PC-3 (cell line): ENCODE data around the gene LAMTOR2. TPM values are rescaled to one million over a fixed set of nuclear protein-coding genes. Genes with fewer than 3 reads are reported as not detected.

ENCODE experiments used
- ATAC-seq: fragments of 200-7000 bp; cut with Tn5 transposase; 2 replicates; pipeline ENCODE4 v1.9.1; 2020; ENCODE audit warnings: mild to moderate bottlenecking, moderate library complexity
- BruUV-seq: library from RNA; stranded (reverse); fragments of 400-500 nt; replicated peaks from 2 replicates; lab custom pipeline; 2021; lab: Mats Ljungman, UMichigan
- CTCF ChIA-PET: fragments of 300-600 bp; sonication (Branson Sonifier 250); formaldehyde crosslinking; loops from one replicate; lab custom pipeline; 2022; ENCODE audit warnings: antibody characterized with exemption; lab: Charles Lee
- POLR2A ChIA-PET: fragments of 300-600 bp; sonication (Branson Sonifier 250); formaldehyde crosslinking; loops from one replicate; lab custom pipeline; 2022; ENCODE audit warnings: antibody characterized with exemption; ENCODE audit not compliant: unreplicated experiment; lab: Charles Lee
- DNase-seq: peaks from one replicate; pipeline ENCODE4 v3.0.0-alpha.2; 2015
- H2AFZ ChIP-seq: fragments of 300-600 bp; sonication (generic); 2 replicates; pipeline ENCODE4 v1.6.0; 2016; ENCODE audit warnings: antibody characterized with exemption, low read length
- H3F3A ChIP-seq: fragments of 300-600 bp; sonication (generic); one replicate; pipeline ENCODE4 v1.6.0; 2017; ENCODE audit warnings: antibody characterized with exemption, low read length, control low read depth, mild to moderate bottlenecking; ENCODE audit not compliant: unreplicated experiment
- H3K27ac ChIP-seq: fragments of 300-600 bp; sonication (generic); 2 replicates; pipeline ENCODE4 v1.5.1; 2016; ENCODE audit warnings: mild to moderate bottlenecking, low read length
- H3K27me3 ChIP-seq: fragments of 300-600 bp; sonication (generic); 2 replicates; pipeline ENCODE4 v1.6.1; 2016; ENCODE audit warnings: low read length, mixed read lengths
- H3K36me3 ChIP-seq: fragments of 300-600 bp; sonication (generic); 2 replicates; pipeline ENCODE4 v1.6.1; 2016; ENCODE audit warnings: low read depth, mixed run types, low read length, mixed read lengths
- H3K4me1 ChIP-seq: fragments of 300-600 bp; sonication (generic); 2 replicates; pipeline ENCODE4 v1.5.1; 2016; ENCODE audit warnings: low read length; ENCODE audit not compliant: insufficient read depth
- H3K4me2 ChIP-seq: fragments of 300-600 bp; sonication (generic); 2 replicates; pipeline ENCODE4 v1.6.0; 2016; ENCODE audit warnings: low read length
- H3K4me3 ChIP-seq: fragments of 300-600 bp; sonication (generic); 2 replicates; pipeline ENCODE4 v1.5.1; 2016; ENCODE audit warnings: mild to moderate bottlenecking, low read length, mixed read lengths
- H3K79me2 ChIP-seq: fragments of 300-600 bp; sonication (generic); 2 replicates; pipeline ENCODE4 v1.6.1; 2017; ENCODE audit warnings: low read length, mixed read lengths
- H3K9ac ChIP-seq: fragments of 300-600 bp; sonication (generic); 2 replicates; pipeline ENCODE4 v1.6.0; 2016; ENCODE audit warnings: mild to moderate bottlenecking, low read length
- H3K9me2 ChIP-seq: fragments of 300-600 bp; sonication (generic); replicated peaks from 2 replicates; pipeline ENCODE4 v1.6.1; 2016; ENCODE audit warnings: mixed run types, low read length, mixed read lengths
- H3K9me3 ChIP-seq: fragments of 300-600 bp; sonication (generic); 2 replicates; pipeline ENCODE4 v1.6.1; 2016; ENCODE audit warnings: low read length, mixed read lengths
- H4K20me1 ChIP-seq: fragments of 300-600 bp; sonication (generic); 2 replicates; pipeline ENCODE4 v1.6.1; 2016; ENCODE audit warnings: low read length, mixed read lengths
- EZH2 ChIP-seq: fragments of 300-600 bp; sonication (generic); IDR thresholded peaks from one replicate; pipeline ENCODE4 v1.6.1; 2017; ENCODE audit warnings: antibody characterized with exemption, mild to moderate bottlenecking, low read length; ENCODE audit not compliant: unreplicated experiment
- EZH2phosphoT487 ChIP-seq: fragments of 300-600 bp; sonication (generic); IDR thresholded peaks from 2 replicates; pipeline ENCODE4 v1.6.1; 2018; ENCODE audit warnings: mild to moderate bottlenecking, antibody characterized with exemption, low read length, borderline replicate concordance
- intact Hi-C: fragments of 100-400 bp; cut with micrococcal nuclease; formaldehyde crosslinking; loops from 2 replicates; pipeline ENCODE4 v1.9.0; 2023
- total RNA-seq: library from RNA; depleted of rRNA; stranded (reverse); fragments of >200 nt; gene quantifications from 2 replicates; pipeline ENCODE4 v1.2.3, GENCODE V29; 2014
- TF ChIP-seq, protein P1 (sequence below): fragments of 300-600 bp; sonication (generic); conservative IDR thresholded peaks from 2 replicates; pipeline ENCODE4 v1.5.1; 2017; ENCODE audit warnings: antibody characterized with exemption, low read depth, mild to moderate bottlenecking, low read length

LAMTOR2 gene
- total RNA-seq, 1 experiment from 2014 or later, result 130 TPM

DNA sequence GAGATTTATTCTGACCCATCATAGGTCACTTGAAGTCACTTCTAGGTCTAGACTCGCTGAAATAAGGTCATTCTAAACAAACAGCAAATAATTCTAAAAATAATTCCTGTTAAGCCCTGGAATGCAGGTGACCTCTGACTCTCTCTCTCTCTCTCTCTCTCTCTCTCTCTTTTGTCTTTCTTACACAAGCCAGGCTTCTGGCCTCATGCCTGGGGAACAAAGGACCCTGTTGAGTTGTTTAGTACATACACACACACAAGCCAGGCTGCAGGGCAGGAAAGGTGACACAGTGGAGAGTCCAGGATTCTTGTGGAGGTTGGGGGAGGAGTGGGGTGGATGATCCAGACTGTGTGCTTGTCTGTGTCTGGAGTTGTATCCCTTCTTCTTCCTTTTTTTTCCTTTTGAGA, 31.7 kb downstream of the LAMTOR2 start:
- ChIA-PET POLR2A (no interaction called here), CTCF (no interaction called here)
- H4K20me1 ChIP-seq, result no peaks in the 10 kb centered on the region
- H3K4me2 ChIP-seq, result no peak overlapping the region
- no peak overlapping the region for H3K4me3 ChIP-seq
- peaks cover 9% of the 10 kb centered on the region for H3K79me2 ChIP-seq
- no peaks in the 10 kb centered on the region for H3K36me3 ChIP-seq
- H3K4me1 ChIP-seq, result peaks cover 16% of the 10 kb centered on the region
- H3K9ac ChIP-seq, result no peak overlapping the region
- intact Hi-C loops, result no loop called here
- DNase-seq (peak; percentile 60), ATAC-seq (no peak)
- no peaks in the 10 kb centered on the region for H3K9me2 ChIP-seq
- H3F3A ChIP-seq, result no peaks in the 10 kb centered on the region
- H3K27me3 ChIP-seq, result no peaks in the 10 kb centered on the region
- BruUV-seq, result no TSS peak
- TF ChIP-seq EZH2phosphoT487 (no peak), EZH2 (no peak)
- TF ChIP-seq, protein P1, sequence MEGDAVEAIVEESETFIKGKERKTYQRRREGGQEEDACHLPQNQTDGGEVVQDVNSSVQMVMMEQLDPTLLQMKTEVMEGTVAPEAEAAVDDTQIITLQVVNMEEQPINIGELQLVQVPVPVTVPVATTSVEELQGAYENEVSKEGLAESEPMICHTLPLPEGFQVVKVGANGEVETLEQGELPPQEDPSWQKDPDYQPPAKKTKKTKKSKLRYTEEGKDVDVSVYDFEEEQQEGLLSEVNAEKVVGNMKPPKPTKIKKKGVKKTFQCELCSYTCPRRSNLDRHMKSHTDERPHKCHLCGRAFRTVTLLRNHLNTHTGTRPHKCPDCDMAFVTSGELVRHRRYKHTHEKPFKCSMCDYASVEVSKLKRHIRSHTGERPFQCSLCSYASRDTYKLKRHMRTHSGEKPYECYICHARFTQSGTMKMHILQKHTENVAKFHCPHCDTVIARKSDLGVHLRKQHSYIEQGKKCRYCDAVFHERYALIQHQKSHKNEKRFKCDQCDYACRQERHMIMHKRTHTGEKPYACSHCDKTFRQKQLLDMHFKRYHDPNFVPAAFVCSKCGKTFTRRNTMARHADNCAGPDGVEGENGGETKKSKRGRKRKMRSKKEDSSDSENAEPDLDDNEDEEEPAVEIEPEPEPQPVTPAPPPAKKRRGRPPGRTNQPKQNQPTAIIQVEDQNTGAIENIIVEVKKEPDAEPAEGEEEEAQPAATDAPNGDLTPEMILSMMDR, result no peak
- no peak overlapping the region for H3K27ac ChIP-seq
- H3K9me3 ChIP-seq, result no peaks in the 10 kb centered on the region
- H2AFZ ChIP-seq, result no peak overlapping the region

DNA sequence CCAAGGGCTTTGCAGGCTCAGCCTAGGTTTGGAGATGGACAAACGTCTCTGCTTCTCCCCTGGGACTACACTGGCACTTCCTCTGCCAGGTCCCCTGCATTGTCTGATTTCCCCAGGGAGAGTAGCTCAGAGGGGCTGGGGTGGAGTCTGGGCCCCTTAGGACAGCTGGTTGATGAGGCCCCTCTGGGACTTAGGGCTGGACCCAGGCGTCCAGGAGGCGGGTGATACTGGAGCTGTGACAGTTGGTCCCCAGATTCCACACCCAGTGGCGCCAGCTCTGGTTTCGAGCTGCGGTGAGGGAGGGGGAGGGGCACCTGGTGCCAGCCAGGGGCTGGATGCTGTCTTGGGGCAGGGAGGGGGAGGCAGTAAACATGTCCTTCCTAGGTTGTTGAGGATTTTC, 35.1 kb downstream of the LAMTOR2 start:
- H3K9me2 ChIP-seq, result no peaks in the 10 kb centered on the region
- H3K4me3 ChIP-seq, result no peak overlapping the region
- no peaks in the 10 kb centered on the region for H3K79me2 ChIP-seq
- no peak overlapping the region for H2AFZ ChIP-seq
- H3K9me3 ChIP-seq, result no peaks in the 10 kb centered on the region
- H3K4me1 ChIP-seq, result peaks cover 11% of the 10 kb centered on the region
- no peaks in the 10 kb centered on the region for H3F3A ChIP-seq
- ATAC-seq, result no peak
- no peak for DNase-seq
- H3K9ac ChIP-seq, result no peak overlapping the region
- no peak overlapping the region for H3K27ac ChIP-seq
- H4K20me1 ChIP-seq, result no peaks in the 10 kb centered on the region
- H3K27me3 ChIP-seq, result no peaks in the 10 kb centered on the region
- ChIA-PET CTCF (interaction anchor here (1.7 kb wide), 1 partner anchor 135 kb away, joined by 9 read pairs; no protein-coding TSS in a partner anchor), POLR2A (interaction anchor here (0.6 kb wide), 1 partner anchor 279 kb away, joined by 9 read pairs; no protein-coding TSS in a partner anchor)
- BruUV-seq, result no TSS peak
- no peak overlapping the region for H3K4me2 ChIP-seq
- intact Hi-C loops, result loop anchor here (1.0 kb wide), 3 partner anchors 41 to 136 kb away; no protein-coding TSS in a partner anchor
- TF ChIP-seq, protein P1, result no peak
- no peak for TF ChIP-seq EZH2
- TF ChIP-seq EZH2phosphoT487, result no peak
- H3K36me3 ChIP-seq, result no peaks in the 10 kb centered on the region

DNA sequence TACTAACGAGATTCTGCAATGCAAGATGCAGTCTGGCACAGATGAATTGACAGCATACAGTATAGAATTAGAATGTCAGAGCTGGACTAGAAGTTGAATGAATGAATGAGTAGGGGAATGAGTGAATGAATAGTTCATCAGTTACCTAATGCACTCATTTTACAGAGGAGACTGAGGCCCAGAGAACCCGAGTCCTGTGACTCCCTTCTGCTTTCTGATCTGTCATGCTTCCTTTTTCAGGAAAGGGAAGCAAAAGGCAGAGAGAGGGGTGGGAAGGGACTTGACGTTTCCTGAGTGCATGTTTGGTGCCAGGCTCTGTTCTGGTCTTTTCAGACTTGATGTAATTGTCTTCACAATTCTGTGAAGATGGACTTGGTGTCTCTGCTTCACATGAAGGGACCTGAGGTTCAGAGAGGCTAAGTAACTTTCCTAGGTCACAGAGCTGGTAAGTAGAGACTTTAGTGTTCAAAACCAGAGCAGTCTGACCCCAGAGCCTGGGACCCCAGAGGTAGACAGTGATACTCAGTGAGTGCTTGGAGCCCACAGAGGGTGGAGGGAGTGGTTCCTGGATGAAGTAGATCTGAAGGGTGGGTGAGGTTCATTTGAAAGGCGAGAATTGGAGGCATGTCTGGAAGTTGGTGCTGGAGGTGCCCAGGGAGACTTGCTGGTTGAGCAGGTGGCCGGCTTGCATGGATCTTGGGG, 35.7 kb downstream of the LAMTOR2 start:
- CTCF ChIA-PET, result interaction anchor here (1.1 to 1.7 kb wide), 2 partner anchors 56 to 135 kb away, joined by 5 to 9 read pairs; no protein-coding TSS in a partner anchor

More for the DNA sequence above, 35.7 kb downstream of the LAMTOR2 start:
- Histone ChIP-seq H3K9me3 (no peaks in the 10 kb centered on the region), H3K4me2 (no peak overlapping the region), H3K36me3 (no peaks in the 10 kb centered on the region), H3K4me1 (peaks cover 15% of the 10 kb centered on the region), H3K9me2 (no peaks in the 10 kb centered on the region), H3K27me3 (no peaks in the 10 kb centered on the region), H3K9ac (no peak overlapping the region), H2AFZ (no peak overlapping the region), H3K79me2 (no peaks in the 10 kb centered on the region), H4K20me1 (no peaks in the 10 kb centered on the region), H3K27ac (no peak overlapping the region), H3F3A (no peaks in the 10 kb centered on the region), H3K4me3 (no peak overlapping the region)
- no TSS peak for BruUV-seq
- POLR2A ChIA-PET, result interaction anchor here (0.6 kb wide), 2 partner anchors 37 to 278 kb away, joined by 3 to 9 read pairs; no protein-coding TSS in a partner anchor
- TF ChIP-seq EZH2phosphoT487, result no peak
- TF ChIP-seq, protein P1, result no peak
- TF ChIP-seq EZH2, result no peak
- intact Hi-C loops, result loop anchor here (1.0 kb wide), 3 partner anchors 40 to 135 kb away; no protein-coding TSS in a partner anchor
- DNase-seq (no peak), ATAC-seq (peak; percentile 14; the same call in 1 of the 2 replicates)
